Activated CD8-positive, alpha-beta T cell treated with anti-CD3 and anti-CD28 coated beads, Interleukin-2, amount 10 ng/mL, durations not matched to agents 7 days and 5 days (primary cell): ENCODE data around the gene GP1BA. TPM values are rescaled to one million over a fixed set of nuclear protein-coding genes. Genes with fewer than 3 reads are reported as not detected.
A peak's percentile ranks its signal among the peaks of the same experiment; 100 is the strongest.

Experiments
- ATAC-seq: fragments of 150-1000 bp; cut with Tn5 transposase; one replicate; pipeline ENCODE4 v1.10.0; 2021; ENCODE audit warnings: moderate library complexity
- CTCF ChIA-PET: fragments of 350-600 bp; sonication (Branson Sonifier 250); formaldehyde crosslinking; loops from one replicate; lab custom pipeline; 2021; ENCODE audit warnings: antibody characterized with exemption; lab: Charles Lee
- POLR2A ChIA-PET: fragments of 350-600 bp; sonication (Branson Sonifier 250); formaldehyde crosslinking; loops from one replicate; lab custom pipeline; 2021; ENCODE audit warnings: antibody characterized with exemption; lab: Charles Lee
- DNase-seq: peaks from one replicate; pipeline ENCODE4 v3.0.0-alpha.2; 2020
- H3K27ac Mint-ChIP-seq: one replicate; pipeline ENCODE4 v1.8.0; 2021; ENCODE audit warnings: mild to moderate bottlenecking, mixed read lengths
- H3K27me3 Mint-ChIP-seq: one replicate; pipeline ENCODE4 v1.8.0; 2021; ENCODE audit warnings: low read depth, mixed read lengths
- H3K36me3 Mint-ChIP-seq: one replicate; pipeline ENCODE4 v1.8.0; 2021; ENCODE audit warnings: low read depth, mixed read lengths
- H3K4me1 Mint-ChIP-seq: one replicate; pipeline ENCODE4 v1.8.0; 2021; ENCODE audit warnings: low read depth, mixed read lengths
- H3K4me3 Mint-ChIP-seq: one replicate; pipeline ENCODE4 v1.8.0; 2021; ENCODE audit warnings: mild to moderate bottlenecking, mixed read lengths
- H3K9me3 Mint-ChIP-seq: one replicate; pipeline ENCODE4 v1.8.0; 2022; ENCODE audit warnings: mixed read lengths; ENCODE audit not compliant: insufficient read depth
- total RNA-seq, 2 experiments: library from RNA; stranded (reverse); gene quantifications; one replicate each; pipeline ENCODE4 v1.2.3, GENCODE V29; 2021

The GP1BA gene
- total RNA-seq, 2 experiments from 2014 or later: not detected

- H3K4me1 Mint-ChIP-seq: peaks cover 22% of the 10 kb centered on the region
- no peaks in the 10 kb centered on the region for H3K9me3 Mint-ChIP-seq
- H3K27ac Mint-ChIP-seq: no peak overlapping the region
- POLR2A ChIA-PET: no interaction called here
- H3K27me3 Mint-ChIP-seq: peaks cover 7% of the 10 kb centered on the region
- H3K36me3 Mint-ChIP-seq: peaks cover 19% of the 10 kb centered on the region
- DNase-seq (no peak), ATAC-seq (no peak)
- CTCF ChIA-PET: no interaction called here
- no peak overlapping the region for H3K4me3 Mint-ChIP-seq
These were observed 35.5 kb upstream of the GP1BA start for GRCh38 chr17:4896332-4897197.

GRCh38 chr17:4897198-4897687, 34.8 kb upstream of the GP1BA start:
- ATAC-seq (no peak), DNase-seq (no peak)
- Mint-ChIP-seq H3K36me3 (peaks cover 17% of the 10 kb centered on the region), H3K9me3 (no peaks in the 10 kb centered on the region), H3K4me1 (peaks cover 23% of the 10 kb centered on the region), H3K27ac (no peak overlapping the region), H3K27me3 (peaks cover 7% of the 10 kb centered on the region), H3K4me3 (no peak overlapping the region)
- ChIA-PET POLR2A (no interaction called here), CTCF (no interaction called here)

DNA sequence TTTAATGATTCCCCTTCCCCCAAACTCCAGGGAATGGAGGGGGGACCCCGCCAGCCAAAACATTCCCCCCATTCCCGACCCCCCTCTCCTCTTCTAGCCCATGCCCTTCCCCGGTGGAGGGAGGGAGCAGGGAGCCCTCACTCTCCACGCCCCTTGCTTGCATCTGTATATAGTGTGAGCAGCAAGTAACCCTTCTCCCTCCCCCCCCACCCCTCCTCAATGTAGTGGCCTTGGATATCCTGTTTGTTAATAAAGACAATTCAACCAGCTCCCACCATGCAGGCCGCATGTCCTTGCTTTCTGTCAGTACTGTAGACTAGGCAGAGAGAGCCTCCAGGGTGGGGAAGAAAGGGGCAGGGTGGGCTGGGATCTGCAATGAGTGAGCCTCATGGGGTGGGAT, 34.3 kb upstream of the GP1BA start:
- DNase-seq (no peak), ATAC-seq (no peak)
- H3K9me3 Mint-ChIP-seq: no peaks in the 10 kb centered on the region
- ChIA-PET POLR2A (interaction anchor here (0.6 kb wide), 1 partner anchor 35 kb away, joined by 3 read pairs; no protein-coding TSS in a partner anchor), CTCF (no interaction called here)
- H3K4me3 Mint-ChIP-seq: no peak overlapping the region
- no peak overlapping the region for H3K27ac Mint-ChIP-seq
- H3K4me1 Mint-ChIP-seq: peaks cover 28% of the 10 kb centered on the region
- peaks cover 14% of the 10 kb centered on the region for H3K36me3 Mint-ChIP-seq
- peaks cover 7% of the 10 kb centered on the region for H3K27me3 Mint-ChIP-seq

GRCh38 chr17:4898351-4898750, 33.7 kb upstream of the GP1BA start:
- no peak for ATAC-seq
- peaks cover 7% of the 10 kb centered on the region for H3K27me3 Mint-ChIP-seq
- DNase-seq: no peak
- no peaks in the 10 kb centered on the region for H3K9me3 Mint-ChIP-seq
- peaks cover 14% of the 10 kb centered on the region for H3K36me3 Mint-ChIP-seq
- H3K4me3 Mint-ChIP-seq: peak overlapping the region; percentile 59
- H3K27ac Mint-ChIP-seq: peak overlapping the region; percentile 24
- H3K4me1 Mint-ChIP-seq: peaks cover 34% of the 10 kb centered on the region
- ChIA-PET POLR2A (interaction anchor here (0.6 to 1.6 kb wide), 2 partner anchors 35 to 195 kb away, joined by 3 to 7 read pairs; partner anchors contain the start of gene PELP1), CTCF (interaction anchor here (1.1 to 1.9 kb wide), 3 partner anchors 109 to 331 kb away, joined by 3 to 10 read pairs (median 6); no protein-coding TSS in a partner anchor)

GRCh38 chr17:4898927-4899326, 33.1 kb upstream of the GP1BA start:
- POLR2A ChIA-PET: interaction anchor here (1.3 to 1.8 kb wide), 4 partner anchors 41 to 196 kb away, joined by 3 to 13 read pairs (median 6); partner anchors contain the start of genes PELP1, PFN1, RNF167 and SLC25A11
- ATAC-seq (peak; percentile 0), DNase-seq (no peak)
- Mint-ChIP-seq H3K9me3 (no peaks in the 10 kb centered on the region), H3K36me3 (peaks cover 14% of the 10 kb centered on the region), H3K27me3 (peaks cover 7% of the 10 kb centered on the region), H3K4me1 (peaks cover 38% of the 10 kb centered on the region), H3K27ac (no peak overlapping the region), H3K4me3 (peak overlapping the region; percentile 59)
- CTCF ChIA-PET: interaction anchor here (0.8 to 1.9 kb wide), 11 partner anchors 9 to 332 kb away, joined by 3 to 10 read pairs (median 3); partner anchors contain the start of genes PLD2 and SPAG7

- Mint-ChIP-seq H3K36me3 (peaks cover 12% of the 10 kb centered on the region), H3K27me3 (peaks cover 7% of the 10 kb centered on the region), H3K27ac (peak within 1 kb of the TSS; percentile 82), H3K4me1 (peaks cover 38% of the 10 kb centered on the region), H3K9me3 (no peaks in the 10 kb centered on the region), H3K4me3 (peak within 1 kb of the TSS; percentile 81)
- POLR2A ChIA-PET: interaction anchor here (0.6 to 1.8 kb wide), 6 partner anchors 40 to 196 kb away, joined by 3 to 13 read pairs (median 4); partner anchors contain the start of genes PELP1, PFN1, RNF167 and SLC25A11
- CTCF ChIA-PET: interaction anchor here (0.8 to 2.2 kb wide), 14 partner anchors 10 to 335 kb away, joined by 3 to 10 read pairs (median 4); partner anchors contain the start of genes ARRB2, PLD2 and SPAG7
- DNase-seq (peak; percentile 87), ATAC-seq (peak; percentile 86)
These were observed 32.5 kb upstream of the GP1BA start, which contains the start of gene C17orf107 for GRCh38 chr17:4899341-4900230. Gene C17orf107, plus strand, starts transcription at chr17:4899536. Its CDS starts 227 bp downstream, at chr17:4899763.

DNA sequence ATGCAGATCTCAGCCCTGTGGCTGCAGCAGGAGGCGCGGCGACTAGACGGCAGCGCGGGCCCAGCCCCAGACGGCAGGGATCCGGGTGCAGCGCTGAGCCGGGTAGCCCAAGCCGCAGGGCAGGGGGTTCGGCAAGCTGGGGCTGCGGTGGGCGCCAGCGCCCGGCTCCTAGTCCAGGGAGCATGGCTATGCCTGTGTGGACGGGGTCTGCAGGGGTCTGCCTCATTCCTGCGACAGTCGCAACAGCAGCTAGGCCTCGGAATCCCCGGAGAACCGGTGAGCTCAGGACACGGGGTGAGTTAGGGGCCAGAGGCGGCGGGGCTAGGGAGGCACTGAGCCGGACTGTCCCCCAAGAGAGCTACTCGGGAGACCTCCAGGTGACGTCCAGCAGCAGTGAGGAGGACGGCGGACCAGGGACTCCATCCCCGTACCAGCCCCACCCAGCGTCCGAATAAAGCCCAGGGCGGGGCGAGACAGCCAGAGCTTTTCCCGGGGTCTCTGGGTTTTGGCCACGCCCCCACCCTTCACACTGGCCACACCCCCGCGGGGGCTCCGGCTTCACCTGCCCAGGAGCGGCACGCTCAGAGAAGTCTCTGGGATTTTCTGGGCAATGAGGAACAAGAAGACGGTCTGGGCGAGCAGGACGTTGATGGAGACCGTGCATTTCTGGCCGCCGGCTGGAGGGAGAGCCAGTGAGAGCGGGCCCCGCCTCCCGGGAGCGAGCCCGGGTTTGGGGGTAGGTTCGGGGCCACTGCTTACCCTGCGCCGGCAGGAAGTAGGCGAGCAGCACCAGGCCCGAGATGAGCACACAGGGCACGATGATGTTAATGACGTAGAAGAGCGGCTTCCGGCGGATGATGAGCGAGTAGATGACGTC, 31.6 kb upstream of the GP1BA start:
- DNase-seq (peak; percentile 70), ATAC-seq (peak; percentile 17)
- CTCF ChIA-PET: interaction anchor here (1.1 to 2.2 kb wide), 9 partner anchors 9 to 336 kb away, joined by 3 to 10 read pairs (median 5); partner anchors contain the start of gene ARRB2
- Mint-ChIP-seq H3K27ac (peak overlapping the region; percentile 61), H3K9me3 (no peaks in the 10 kb centered on the region), H3K4me1 (peaks cover 38% of the 10 kb centered on the region), H3K4me3 (peak overlapping the region; percentile 81), H3K27me3 (peaks cover 7% of the 10 kb centered on the region), H3K36me3 (peaks cover 8% of the 10 kb centered on the region)
- POLR2A ChIA-PET: interaction anchor here (0.7 to 1.8 kb wide), 4 partner anchors 39 to 80 kb away, joined by 3 to 13 read pairs (median 4); partner anchors contain the start of genes PFN1, RNF167, SLC25A11 and SPAG7

DNA sequence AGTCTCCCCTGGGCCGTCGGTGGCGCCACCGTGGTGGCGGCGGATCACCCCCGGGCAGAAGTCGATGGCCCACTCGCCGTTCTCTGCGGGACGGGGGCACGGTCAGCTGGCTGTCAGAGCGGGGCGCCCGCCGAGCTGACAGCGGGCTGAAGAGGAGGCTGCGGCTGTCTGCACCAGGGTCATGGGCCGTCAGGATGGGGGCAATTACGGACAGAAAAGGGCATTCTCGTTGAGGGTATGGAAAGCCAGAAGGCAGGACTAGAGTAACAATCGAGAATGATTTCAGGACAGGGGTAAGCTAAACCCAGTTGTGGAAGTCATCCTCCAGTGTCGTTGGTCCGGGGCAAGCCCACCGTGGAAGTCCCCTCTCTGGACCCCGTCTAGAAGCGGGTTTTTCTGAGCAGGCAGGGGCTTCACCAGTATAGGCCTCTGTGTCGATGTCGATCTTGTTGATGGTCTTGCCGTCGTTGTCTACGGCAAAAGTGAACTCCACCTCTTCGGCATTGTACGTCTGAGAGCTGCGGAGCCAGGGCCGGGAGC, 30.9 kb upstream of the GP1BA start:
- peak overlapping the region; percentile 22 for H3K4me3 Mint-ChIP-seq
- peaks cover 4% of the 10 kb centered on the region for H3K36me3 Mint-ChIP-seq
- peaks cover 10% of the 10 kb centered on the region for H3K27me3 Mint-ChIP-seq
- peak overlapping the region; percentile 61 for H3K27ac Mint-ChIP-seq
- ATAC-seq (no peak), DNase-seq (no peak)
- no peaks in the 10 kb centered on the region for H3K9me3 Mint-ChIP-seq
- ChIA-PET POLR2A (interaction anchor here (1.0 to 1.1 kb wide), 2 partner anchors 66 to 450 kb away, joined by 3 read pairs; partner anchors contain the start of gene SPAG7), CTCF (interaction anchor here (0.6 to 2.2 kb wide), 3 partner anchors 8 to 111 kb away, joined by 3 to 10 read pairs (median 6); no protein-coding TSS in a partner anchor)
- peaks cover 38% of the 10 kb centered on the region for H3K4me1 Mint-ChIP-seq

DNA sequence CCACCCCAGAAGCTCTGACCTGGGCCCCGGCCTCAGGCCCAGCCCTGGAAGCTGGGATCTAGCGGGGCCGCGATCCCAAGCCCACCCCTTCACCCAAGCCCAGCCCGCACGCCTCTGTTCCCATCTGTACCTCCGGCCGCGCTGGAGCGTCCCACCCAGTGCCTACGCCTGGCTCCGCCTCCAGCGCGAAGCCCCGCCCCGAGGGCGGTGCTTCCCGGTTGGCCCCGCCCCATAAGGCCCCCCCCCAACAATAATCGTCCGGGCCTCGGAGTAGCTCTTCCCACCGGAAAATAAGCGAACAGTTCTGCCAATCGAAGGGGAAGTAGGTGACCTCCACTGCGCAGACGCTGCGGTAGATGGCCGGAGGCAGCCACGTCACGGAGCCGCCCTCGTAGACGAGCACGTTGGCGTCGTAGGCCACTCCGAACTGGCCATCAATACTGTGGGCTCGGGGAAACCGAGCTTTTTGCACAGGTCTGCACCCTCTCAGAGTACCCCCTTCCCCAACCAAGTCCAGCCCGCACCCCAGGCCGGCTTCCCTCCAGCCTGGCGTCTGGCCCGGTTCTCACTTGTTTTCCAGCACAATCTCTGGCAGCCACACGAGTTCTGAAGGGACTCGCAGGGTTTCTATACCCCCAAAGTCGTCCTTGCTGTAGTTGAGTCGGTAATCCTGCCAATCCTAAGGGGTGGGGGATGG, 30.3 kb upstream of the GP1BA start:
- Mint-ChIP-seq H3K27me3 (peaks cover 10% of the 10 kb centered on the region), H3K36me3 (peaks cover 3% of the 10 kb centered on the region), H3K4me3 (no peak overlapping the region), H3K4me1 (peaks cover 38% of the 10 kb centered on the region), H3K27ac (no peak overlapping the region), H3K9me3 (no peaks in the 10 kb centered on the region)
- CTCF ChIA-PET: interaction anchor here (0.6 to 2.2 kb wide), 4 partner anchors 8 to 112 kb away, joined by 3 to 10 read pairs (median 8); no protein-coding TSS in a partner anchor
- POLR2A ChIA-PET: interaction anchor here (1.0 kb wide), 1 partner anchor 451 kb away, joined by 3 read pairs; no protein-coding TSS in a partner anchor
- DNase-seq (no peak), ATAC-seq (no peak)
